IMR-90 (cell line): Measurements from ENCODE around the gene KYNU.

ENCODE experiments used
- BHLHE40 ChIP-seq: fragments of 150-350 bp; IDR thresholded peaks from 2 replicates; pipeline ENCODE4 v1.6.1; 2016; ENCODE audit warnings: mild to moderate bottlenecking, low read depth, low read length
- CEBPB ChIP-seq: IDR thresholded peaks from 2 replicates; pipeline ENCODE4 v1.6.1; 2012; ENCODE audit warnings: low read depth, low read length, improper control_type of control experiment
- MXI1 ChIP-seq: IDR thresholded peaks from 2 replicates; pipeline ENCODE4 v1.6.1; 2012; ENCODE audit warnings: low read depth, mild to moderate bottlenecking, low read length, moderate library complexity, borderline replicate concordance
- POLR2A ChIP-seq: IDR thresholded peaks from 2 replicates; pipeline ENCODE4 v1.6.1; 2012; ENCODE audit warnings: mild to moderate bottlenecking, low read depth, low read length
- RAD21 ChIP-seq: IDR thresholded peaks from 2 replicates; pipeline ENCODE4 v1.6.1; 2012; ENCODE audit warnings: low read length, improper control_type of control experiment
- TF ChIP-seq, protein P1 (sequence below): conservative IDR thresholded peaks from 2 replicates; pipeline ENCODE4 v1.5.1; 2012; ENCODE audit warnings: mild to moderate bottlenecking, low read depth, low read length, improper control_type of control experiment
- TF ChIP-seq, protein P2 (sequence below): fragments of 150-350 bp; IDR thresholded peaks from 2 replicates; pipeline ENCODE4 v1.6.1; 2016; ENCODE audit warnings: low read depth, mild to moderate bottlenecking, low read length, moderate library complexity, borderline replicate concordance

DNA sequence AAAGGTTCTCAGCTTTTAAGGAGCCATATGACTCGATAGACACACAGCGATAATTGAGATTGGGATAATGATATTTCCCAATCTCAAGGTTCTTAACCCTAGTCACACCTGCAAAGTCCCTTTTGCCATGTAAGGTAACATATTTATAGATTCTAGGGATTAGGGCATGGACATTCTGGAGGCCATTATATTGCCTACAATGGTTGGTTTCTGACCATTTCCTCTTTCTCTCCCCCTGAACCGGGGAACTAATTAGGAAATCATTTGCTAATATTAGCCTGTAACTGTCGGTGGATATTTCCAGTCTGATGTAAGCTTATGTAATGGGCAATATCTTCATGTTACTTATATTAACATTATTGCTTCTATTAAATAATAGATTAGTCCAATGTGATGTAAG lies 210.9 kb downstream of the KYNU start:
- TF ChIP-seq, protein P1, sequence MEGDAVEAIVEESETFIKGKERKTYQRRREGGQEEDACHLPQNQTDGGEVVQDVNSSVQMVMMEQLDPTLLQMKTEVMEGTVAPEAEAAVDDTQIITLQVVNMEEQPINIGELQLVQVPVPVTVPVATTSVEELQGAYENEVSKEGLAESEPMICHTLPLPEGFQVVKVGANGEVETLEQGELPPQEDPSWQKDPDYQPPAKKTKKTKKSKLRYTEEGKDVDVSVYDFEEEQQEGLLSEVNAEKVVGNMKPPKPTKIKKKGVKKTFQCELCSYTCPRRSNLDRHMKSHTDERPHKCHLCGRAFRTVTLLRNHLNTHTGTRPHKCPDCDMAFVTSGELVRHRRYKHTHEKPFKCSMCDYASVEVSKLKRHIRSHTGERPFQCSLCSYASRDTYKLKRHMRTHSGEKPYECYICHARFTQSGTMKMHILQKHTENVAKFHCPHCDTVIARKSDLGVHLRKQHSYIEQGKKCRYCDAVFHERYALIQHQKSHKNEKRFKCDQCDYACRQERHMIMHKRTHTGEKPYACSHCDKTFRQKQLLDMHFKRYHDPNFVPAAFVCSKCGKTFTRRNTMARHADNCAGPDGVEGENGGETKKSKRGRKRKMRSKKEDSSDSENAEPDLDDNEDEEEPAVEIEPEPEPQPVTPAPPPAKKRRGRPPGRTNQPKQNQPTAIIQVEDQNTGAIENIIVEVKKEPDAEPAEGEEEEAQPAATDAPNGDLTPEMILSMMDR, result no peak
- TF ChIP-seq POLR2A (no peak), RAD21 (no peak), CEBPB (no peak), MXI1 (no peak), BHLHE40 (no peak)
- TF ChIP-seq, protein P2, sequence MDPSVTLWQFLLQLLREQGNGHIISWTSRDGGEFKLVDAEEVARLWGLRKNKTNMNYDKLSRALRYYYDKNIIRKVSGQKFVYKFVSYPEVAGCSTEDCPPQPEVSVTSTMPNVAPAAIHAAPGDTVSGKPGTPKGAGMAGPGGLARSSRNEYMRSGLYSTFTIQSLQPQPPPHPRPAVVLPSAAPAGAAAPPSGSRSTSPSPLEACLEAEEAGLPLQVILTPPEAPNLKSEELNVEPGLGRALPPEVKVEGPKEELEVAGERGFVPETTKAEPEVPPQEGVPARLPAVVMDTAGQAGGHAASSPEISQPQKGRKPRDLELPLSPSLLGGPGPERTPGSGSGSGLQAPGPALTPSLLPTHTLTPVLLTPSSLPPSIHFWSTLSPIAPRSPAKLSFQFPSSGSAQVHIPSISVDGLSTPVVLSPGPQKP, result no peak
